Putamen (tissue), 1 donor: ENCODE results near the gene EPC2.

Experiments used
- DNase-seq: peaks from one replicate; pipeline ENCODE4 v3.0.0-alpha.2; 2016; ENCODE audit warnings: low spot score

Gene EPC2

GRCh38 chr2:148643998-148644882 is at the start of gene EPC2:
EPC2 (plus strand) TSS chr2:148644751; CDS start chr2:148645018, 267 bp downstream.
- DNase-seq: peak; percentile 88

- no peak for DNase-seq
Observed at GRCh38 chr2:148596018-148596417, 48.5 kb upstream of the EPC2 start.

- DNase-seq: no peak
Observed at GRCh38 chr2:148599109-148599991, 45.2 kb upstream of the EPC2 start.

GRCh38 chr2:148602885-148603561 is 41.5 kb upstream of the EPC2 start:
- no peak for DNase-seq

GRCh38 chr2:148603562-148603920 is 41.0 kb upstream of the EPC2 start:
- no peak for DNase-seq

- no peak for DNase-seq
Observed at GRCh38 chr2:148604927-148605326, 39.6 kb upstream of the EPC2 start.

GRCh38 chr2:148607566-148607965 is 37.0 kb upstream of the EPC2 start:
- no peak for DNase-seq

- DNase-seq: no peak
Observed at GRCh38 chr2:148613231-148614013, 31.1 kb upstream of the EPC2 start.

- no peak for DNase-seq
Observed at GRCh38 chr2:148614014-148614321, 30.6 kb upstream of the EPC2 start.

- DNase-seq: no peak
Observed at GRCh38 chr2:148614322-148615049, 30.1 kb upstream of the EPC2 start.

- peak; percentile 21 for DNase-seq
Observed at GRCh38 chr2:148615381-148615841, 29.1 kb upstream of the EPC2 start.

GRCh38 chr2:148616662-148617061 is 27.9 kb upstream of the EPC2 start:
- no peak for DNase-seq

GRCh38 chr2:148617219-148617618 is 27.3 kb upstream of the EPC2 start:
- DNase-seq: no peak

GRCh38 chr2:148619560-148620195 is 24.9 kb upstream of the EPC2 start:
- no peak for DNase-seq

GRCh38 chr2:148622366-148622765 is 22.2 kb upstream of the EPC2 start:
- no peak for DNase-seq

- DNase-seq: no peak
Observed at GRCh38 chr2:148623086-148623485, 21.5 kb upstream of the EPC2 start.

GRCh38 chr2:148627224-148627623 is 17.3 kb upstream of the EPC2 start:
- DNase-seq: no peak

- no peak for DNase-seq
Observed at GRCh38 chr2:148634749-148635148, 9.8 kb upstream of the EPC2 start.

- DNase-seq: no peak
Observed at GRCh38 chr2:148638543-148638942, 6.0 kb upstream of the EPC2 start.

GRCh38 chr2:148640767-148641166 is 3.8 kb upstream of the EPC2 start:
- DNase-seq: peak; percentile 31
